ENCODE results near the gene ANHX.

The ANHX gene

GRCh38 chr12:133226690-133227089 is 9.0 kb downstream of the ANHX start:
- H3K27me3 ChIP-seq (replicated peaks) = no peaks in the 10 kb centered on the region

DNA sequence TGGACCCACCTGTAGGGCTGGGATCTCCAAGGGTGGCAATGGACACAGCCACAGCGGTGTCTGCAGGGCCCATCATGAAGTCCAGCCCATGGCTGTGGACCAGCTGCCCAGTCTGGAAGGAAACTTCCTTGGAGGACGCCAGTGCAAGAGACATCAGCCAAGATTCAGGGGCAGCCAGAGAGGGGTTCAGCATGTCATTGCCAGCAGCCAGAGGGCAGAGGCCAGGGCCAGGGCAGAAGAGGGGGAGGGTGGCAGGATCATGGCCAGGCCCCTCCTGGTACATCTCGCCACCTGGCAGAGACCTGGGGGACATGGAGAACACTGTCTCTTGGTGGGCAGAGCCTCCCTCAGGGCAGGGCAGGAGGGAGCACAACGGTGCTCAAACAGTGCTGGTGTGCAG is 10.2 kb downstream of the ANHX start:
- Histone ChIP-seq H3K4me3 (ENCODE audit: low read depth, low read length) (no peak overlapping the region), H3K27ac (no peak overlapping the region), H3K36me3 (replicated peaks) (no peaks in the 10 kb centered on the region), H3K27me3 (replicated peaks) (no peaks in the 10 kb centered on the region)
- in situ Hi-C loops (cut with HindIII; ENCODE audit: low pct_ligation_motif_present, low sequenced_read_pairs) = no loop called here
- TF ChIP-seq, protein P1, sequence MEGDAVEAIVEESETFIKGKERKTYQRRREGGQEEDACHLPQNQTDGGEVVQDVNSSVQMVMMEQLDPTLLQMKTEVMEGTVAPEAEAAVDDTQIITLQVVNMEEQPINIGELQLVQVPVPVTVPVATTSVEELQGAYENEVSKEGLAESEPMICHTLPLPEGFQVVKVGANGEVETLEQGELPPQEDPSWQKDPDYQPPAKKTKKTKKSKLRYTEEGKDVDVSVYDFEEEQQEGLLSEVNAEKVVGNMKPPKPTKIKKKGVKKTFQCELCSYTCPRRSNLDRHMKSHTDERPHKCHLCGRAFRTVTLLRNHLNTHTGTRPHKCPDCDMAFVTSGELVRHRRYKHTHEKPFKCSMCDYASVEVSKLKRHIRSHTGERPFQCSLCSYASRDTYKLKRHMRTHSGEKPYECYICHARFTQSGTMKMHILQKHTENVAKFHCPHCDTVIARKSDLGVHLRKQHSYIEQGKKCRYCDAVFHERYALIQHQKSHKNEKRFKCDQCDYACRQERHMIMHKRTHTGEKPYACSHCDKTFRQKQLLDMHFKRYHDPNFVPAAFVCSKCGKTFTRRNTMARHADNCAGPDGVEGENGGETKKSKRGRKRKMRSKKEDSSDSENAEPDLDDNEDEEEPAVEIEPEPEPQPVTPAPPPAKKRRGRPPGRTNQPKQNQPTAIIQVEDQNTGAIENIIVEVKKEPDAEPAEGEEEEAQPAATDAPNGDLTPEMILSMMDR (IDR thresholded peaks at IDR 0.05; ENCODE audit: low read depth, low read length, missing control alignments) = no peak
- no peak for DNase-seq

More at GRCh38 chr12:133226690-133227089, 9.0 kb downstream of the ANHX start:
- DNase-seq = no peak
- in situ Hi-C loops (cut with HindIII; ENCODE audit: low pct_ligation_motif_present, low sequenced_read_pairs) = no loop called here
- no peak overlapping the region for H3K4me3 ChIP-seq (ENCODE audit: low read depth, low read length)
- no peaks in the 10 kb centered on the region for H3K36me3 ChIP-seq (replicated peaks)
- no peak overlapping the region for H3K27ac ChIP-seq
- TF ChIP-seq, protein P1 (IDR thresholded peaks at IDR 0.05; ENCODE audit: low read depth, low read length, missing control alignments) = no peak

GRCh38 chr12:133222211-133222610 is 13.5 kb downstream of the ANHX start:
- Histone ChIP-seq H3K36me3 (replicated peaks) (no peaks in the 10 kb centered on the region), H3K4me3 (ENCODE audit: low read depth, low read length) (no peak overlapping the region), H3K27ac (no peak overlapping the region), H3K27me3 (replicated peaks) (no peaks in the 10 kb centered on the region)
- in situ Hi-C loops (cut with HindIII; ENCODE audit: low pct_ligation_motif_present, low sequenced_read_pairs) = no loop called here
- TF ChIP-seq, protein P1 (IDR thresholded peaks at IDR 0.05; ENCODE audit: low read depth, low read length, missing control alignments) = no peak
- no peak for DNase-seq

DNA sequence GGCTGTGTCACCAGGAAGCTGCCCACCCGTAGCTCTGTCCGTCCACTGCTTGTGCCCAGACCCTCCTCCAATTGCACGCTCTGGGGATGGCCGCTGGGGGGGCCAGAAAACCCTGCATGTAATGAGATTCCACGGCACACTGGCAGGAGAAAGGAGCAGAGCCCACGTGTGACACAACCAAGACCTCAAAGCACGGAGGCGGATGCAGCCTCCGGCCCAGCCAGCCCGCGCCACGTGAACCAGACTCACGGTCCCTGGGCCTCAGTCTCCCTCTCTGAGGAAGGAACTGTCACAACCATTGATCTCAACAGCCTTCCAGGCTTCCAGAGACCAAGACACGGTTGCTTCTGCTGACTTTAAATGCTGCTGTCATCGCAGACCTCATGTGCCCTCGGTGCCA is 14.4 kb downstream of the ANHX start:
- Histone ChIP-seq H3K27ac (no peak overlapping the region), H3K36me3 (replicated peaks) (no peaks in the 10 kb centered on the region), H3K27me3 (replicated peaks) (no peaks in the 10 kb centered on the region), H3K4me3 (ENCODE audit: low read depth, low read length) (no peak overlapping the region)
- in situ Hi-C loops (cut with HindIII; ENCODE audit: low pct_ligation_motif_present, low sequenced_read_pairs) = no loop called here
- TF ChIP-seq, protein P1 (IDR thresholded peaks at IDR 0.05; ENCODE audit: low read depth, low read length, missing control alignments) = no peak
- DNase-seq = no peak

GRCh38 chr12:133220521-133220920 is 15.2 kb downstream of the ANHX start:
- DNase-seq = no peak
- TF ChIP-seq, protein P1 (IDR thresholded peaks at IDR 0.05; ENCODE audit: low read depth, low read length, missing control alignments) = no peak
- no peak overlapping the region for H3K27ac ChIP-seq
- in situ Hi-C loops (cut with HindIII; ENCODE audit: low pct_ligation_motif_present, low sequenced_read_pairs) = no loop called here
- H3K36me3 ChIP-seq (replicated peaks) = no peaks in the 10 kb centered on the region
- no peak overlapping the region for H3K4me3 ChIP-seq (ENCODE audit: low read depth, low read length)
- H3K27me3 ChIP-seq (replicated peaks) = no peaks in the 10 kb centered on the region

DNA sequence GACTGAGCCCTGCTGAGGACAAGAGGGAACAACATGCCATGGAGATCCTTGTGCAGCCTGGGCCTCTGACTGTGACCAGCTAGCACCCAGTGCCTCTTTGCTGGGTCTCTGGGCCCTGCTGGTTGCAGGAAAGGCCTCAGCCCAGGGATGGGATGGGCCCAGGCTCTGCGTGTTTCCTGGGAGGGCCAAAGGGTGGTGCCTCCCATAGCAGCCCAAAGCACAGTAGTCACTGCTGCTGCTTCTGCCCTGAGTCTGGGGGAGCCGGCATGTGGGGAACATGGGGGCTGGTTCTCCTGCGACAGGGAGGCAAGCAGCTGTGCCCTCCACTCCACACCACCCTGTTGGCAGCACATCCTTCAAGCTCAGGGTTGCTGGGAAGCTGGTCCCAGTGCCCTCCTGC is 18.5 kb downstream of the ANHX start:
- TF ChIP-seq, protein P1 (IDR thresholded peaks at IDR 0.05; ENCODE audit: low read depth, low read length, missing control alignments) = no peak
- H3K27me3 ChIP-seq (replicated peaks) = no peaks in the 10 kb centered on the region
- H3K4me3 ChIP-seq (ENCODE audit: low read depth, low read length) = no peak overlapping the region
- in situ Hi-C loops (cut with HindIII; ENCODE audit: low pct_ligation_motif_present, low sequenced_read_pairs) = no loop called here
- no peak overlapping the region for H3K27ac ChIP-seq
- H3K36me3 ChIP-seq (replicated peaks) = no peaks in the 10 kb centered on the region
- no peak for DNase-seq
